K562 (cell line): Measurements from ENCODE around the gene ABHD8. TPM values are rescaled to one million over a fixed set of nuclear protein-coding genes. Genes with fewer than 3 reads are reported as not detected.

ENCODE experiments used
- ATAC-seq: fragments of 200-7000 bp; cut with Tn5 transposase; 3 replicates; pipeline ENCODE4 v1.9.1; 2020; ENCODE audit warnings: moderate library complexity
- BruUV-seq: library from RNA; stranded (reverse); fragments of 400-500 nt; replicated peaks from 2 replicates; lab custom pipeline; 2021; lab: Mats Ljungman, UMichigan
- CTCF ChIA-PET: fragments of 300-600 bp; formaldehyde crosslinking; extraction: SDS; loops from one replicate; lab custom pipeline; 2021; ENCODE audit warnings: low intra/inter-chr PET ratio; lab: Yijun Ruan, JAX
- POLR2A ChIA-PET: fragments of 300-600, 350-650 bp; sonication (Branson Sonifier 250); formaldehyde crosslinking; extraction: SDS; loops from one replicate; lab custom pipeline; 2021; ENCODE audit warnings: antibody characterized with exemption, inconsistent platforms; lab: Yijun Ruan, JAX
- DNase-seq, 4 experiments: peaks; one replicate each; pipeline versions ENCODE4 v3.0.0 to v3.0.0-alpha.2; 2011 to 2018; ENCODE audit warnings: low spot score in 3 of 4, mixed read lengths in 3 of 4; ENCODE audit errors: extremely low read depth in 1 of 4
- FAIRE-seq: peaks from 2 replicates; lab custom pipeline; 2011; peaks lifted over from hg19 to GRCh38; lab: Jason Lieb, UNC
- H2AFZ ChIP-seq: 2 replicates; pipeline ENCODE4 v1.6.0; 2011; ENCODE audit warnings: low read depth, low read length, control low read depth, inconsistent platforms
- H3K27ac ChIP-seq: fragments of 200-600 bp; 3 replicates; pipeline ENCODE4 v1.8.0; 2011; ENCODE audit warnings: low read depth, mild to moderate bottlenecking, control low read depth, inconsistent platforms, low read length, moderate library complexity, mixed read lengths; ENCODE audit errors: extremely low read depth
- H3K27me3 ChIP-seq, 2 experiments: fragments of 300-600 bp in 1 of 2; 2 replicates in 1 of 2; 3 replicates in 1 of 2; pipeline versions ENCODE4 v1.6.0 to v1.8.0; 2011; ENCODE audit warnings: inconsistent platforms in 2 of 2, low read length in 2 of 2, mild to moderate bottlenecking in 1 of 2, mixed read lengths in 1 of 2, moderate library complexity in 1 of 2; ENCODE audit not compliant: control insufficient read depth in 2 of 2, insufficient read depth in 2 of 2
- H3K36me3 ChIP-seq: fragments of 300-600 bp; 3 replicates; pipeline ENCODE4 v1.8.0; 2011; ENCODE audit warnings: mild to moderate bottlenecking, low read length, inconsistent platforms; ENCODE audit not compliant: control insufficient read depth, insufficient read depth
- H3K4me1 ChIP-seq, 2 experiments: fragments of 200-600 bp in 1 of 2; replicated peaks in 1 of 2; 2 replicates in 1 of 2; 3 replicates in 1 of 2; pipeline versions ENCODE4 v1.5.1 to v1.8.0; 2011; ENCODE audit warnings: inconsistent platforms in 2 of 2, low read length in 2 of 2, mild to moderate bottlenecking in 1 of 2, mixed read lengths in 1 of 2, moderate library complexity in 1 of 2; ENCODE audit not compliant: control insufficient read depth in 2 of 2, insufficient read depth in 2 of 2
- H3K4me2 ChIP-seq: 2 replicates; pipeline ENCODE4 v1.6.1; 2011; ENCODE audit warnings: low read length, control low read depth, inconsistent platforms, mixed read lengths; ENCODE audit not compliant: insufficient read depth
- H3K4me3 ChIP-seq: fragments of 200-600 bp; sonication (generic), shearing (Covaris generic); 2 replicates; pipeline ENCODE4 v1.5.1; 2016; ENCODE audit warnings: control low read depth, inconsistent platforms
- H3K79me2 ChIP-seq: fragments of 200-600 bp; 3 replicates; pipeline ENCODE4 v1.8.0; 2011; ENCODE audit warnings: low read length, inconsistent platforms; ENCODE audit not compliant: control insufficient read depth, insufficient read depth
- H3K9ac ChIP-seq, 2 experiments: 2 replicates each; pipeline versions ENCODE4 v1.6.0 to v1.6.1; 2011; ENCODE audit warnings: low read depth in 2 of 2, low read length in 2 of 2, control low read depth in 1 of 2, inconsistent platforms in 1 of 2, mild to moderate bottlenecking in 1 of 2, mixed read lengths in 1 of 2; ENCODE audit not compliant: insufficient read depth in 1 of 2
- H3K9me1 ChIP-seq: one replicate; pipeline ENCODE4 v1.6.0; 2011; ENCODE audit warnings: inconsistent platforms, mild to moderate bottlenecking, low read length, moderate library complexity; ENCODE audit not compliant: control insufficient read depth, insufficient read depth
- H3K9me3 ChIP-seq: replicated peaks from 2 replicates; pipeline ENCODE4 v1.5.1; 2011; ENCODE audit warnings: low read depth, low read length, inconsistent platforms; ENCODE audit not compliant: control insufficient read depth, insufficient read depth
- H4K20me1 ChIP-seq: replicated peaks from 2 replicates; pipeline ENCODE4 v1.6.1; 2011; ENCODE audit warnings: low read length, inconsistent platforms, mixed read lengths; ENCODE audit not compliant: control insufficient read depth, insufficient read depth
- EGR1 ChIP-seq: fragments of 450-650 bp; conservative IDR thresholded peaks from 2 replicates; pipeline ENCODE4 v1.6.1; 2017; ENCODE audit warnings: mild to moderate bottlenecking
- FOXJ3 ChIP-seq: sonication (generic); formaldehyde crosslinking; IDR thresholded peaks from 2 replicates; pipeline ENCODE4 v1.4.0; 2020; ENCODE audit warnings: mild to moderate bottlenecking, missing genetic modification reagents
- HSF4 ChIP-seq: fragments of 250-450 bp; sonication (Bioruptor Pico); IDR thresholded peaks from 2 replicates; pipeline ENCODE4 v2.1.2; 2022; ENCODE audit warnings: mild to moderate bottlenecking, moderate library complexity, borderline replicate concordance
- KAT7 ChIP-seq: sonication (generic); formaldehyde crosslinking; IDR thresholded peaks from 2 replicates; pipeline ENCODE4 v1.8.0; 2022; ENCODE audit warnings: missing genetic modification reagents, mild to moderate bottlenecking, borderline replicate concordance
- NFRKB ChIP-seq: fragments of 450-650 bp; IDR thresholded peaks from 2 replicates; pipeline ENCODE4 v1.6.1; 2016; ENCODE audit warnings: low read depth
- NR2F6 ChIP-seq: fragments of 450-650 bp; formaldehyde crosslinking; IDR thresholded peaks from 2 replicates; pipeline ENCODE4 v1.4.0; 2020; ENCODE audit warnings: mild to moderate bottlenecking
- POLR2G ChIP-seq: fragments of 200-400 bp; formaldehyde crosslinking; IDR thresholded peaks from 2 replicates; pipeline ENCODE4 v1.6.1; 2017; ENCODE audit warnings: low read depth, mild to moderate bottlenecking, antibody characterized with exemption, low read length, moderate library complexity
- RBFOX2 ChIP-seq: fragments of 200-400 bp; formaldehyde crosslinking; IDR thresholded peaks from 2 replicates; pipeline ENCODE4 v1.6.1; 2017; ENCODE audit warnings: low read depth, mild to moderate bottlenecking, low read length, moderate library complexity
- RFX1 ChIP-seq: fragments of 450-650 bp; IDR thresholded peaks from 2 replicates; pipeline ENCODE4 v1.6.1; 2016; ENCODE audit warnings: mild to moderate bottlenecking, moderate library complexity
- SAFB ChIP-seq: fragments of 200-400 bp; formaldehyde crosslinking; IDR thresholded peaks from 2 replicates; pipeline ENCODE4 v1.6.1; 2017; ENCODE audit warnings: low read depth, low read length, borderline replicate concordance
- TBL1XR1 ChIP-seq, 2 experiments: IDR thresholded peaks; 2 replicates each; pipeline ENCODE4 v1.6.1; 2012; ENCODE audit warnings: improper control_type of control experiment in 2 of 2, low read length in 2 of 2, mild to moderate bottlenecking in 1 of 2
- ZNF324 ChIP-seq: fragments of 250-450 bp; sonication (Bioruptor Pico); IDR thresholded peaks from 2 replicates; pipeline ENCODE4 v1.4.0; 2020; ENCODE audit warnings: mild to moderate bottlenecking
- ZNF696 ChIP-seq: fragments of 250-450 bp; sonication (Bioruptor Pico); conservative IDR thresholded peaks from 2 replicates; pipeline ENCODE4 v1.4.0; 2020; ENCODE audit warnings: mild to moderate bottlenecking, moderate library complexity
- WGBS: fragments of 100-300 bp; shearing (Covaris generic); methylation state at CpG from one replicate; pipeline ENCODE4 v1.1.6; 2016; ENCODE audit warnings: low coverage, mixed read lengths; ENCODE audit not compliant: insufficient coverage; ENCODE audit errors: missing lambda C conversion rate; 5-methylcytosine and 5-hydroxymethylcytosine counted together
- in situ Hi-C: fragments of 300-500 bp; cut with MboI; formaldehyde crosslinking; loops from 4 replicates; pipeline ENCODE4 v1.15.0; 2018; ENCODE audit warnings: inconsistent platforms, mixed read lengths
- intact Hi-C: fragments of 100-400 bp; cut with micrococcal nuclease; formaldehyde crosslinking; loops from 2 replicates; pipeline ENCODE4 v1.14.2; 2022
- polyA plus RNA-seq, 8 experiments: library from polyadenylated mRNA; depleted of rRNA in 4 of 8; stranded (reverse) in 5 of 8; unstranded in 3 of 8; fragments of >200 nt; fragmentation: Nextera tagmentation in 2 of 8; fragmentation: Illumina TruSeq in 1 of 8; extraction: Ambion mirVana in 2 of 8; extraction: Trizol in 1 of 8; gene quantifications; 2 replicates each; pipeline versions ENCODE4 v1.2.1 to v1.2.3, GENCODE V29; 2011 to 2014; ENCODE audit warnings: inconsistent platforms in 1 of 8, missing spikeins in 1 of 8
- total RNA-seq, 7 experiments: library from RNA; depleted of rRNA in 6 of 7; stranded (reverse); fragments of >200 nt in 6 of 7; fragmentation: Illumina TruSeq in 2 of 7; extraction: Trizol in 2 of 7; gene quantifications; 2 replicates each; pipeline versions ENCODE4 v1.2.1 to v1.2.3, GENCODE V29; 2011 to 2021; ENCODE audit warnings: low replicate concordance in 1 of 7
- TF ChIP-seq, protein P1 (sequence below): sonication (generic); formaldehyde crosslinking; IDR thresholded peaks from 2 replicates; pipeline ENCODE4 v1.8.0; 2022; ENCODE audit warnings: mild to moderate bottlenecking, missing genetic modification reagents
- TF ChIP-seq, protein P2 (sequence below): sonication (generic); formaldehyde crosslinking; IDR thresholded peaks from 2 replicates; pipeline ENCODE4 v1.9.0; 2022; ENCODE audit warnings: mild to moderate bottlenecking, missing genetic modification reagents
- TF ChIP-seq, protein P3 (sequence below): fragments of 250-450 bp; sonication (Bioruptor Pico); IDR thresholded peaks from 2 replicates; pipeline ENCODE4 v1.8.0; 2021; ENCODE audit warnings: moderate library complexity, mild to moderate bottlenecking, inconsistent platforms

ABHD8 gene
- total and polyA plus RNA-seq, 9 of the 15 experiments (the other 6 are each of a cell fraction or from before 2014, with no cell fraction given): 0.04 to 6.6 (median 2.0) TPM; not detected in 1

DNA sequence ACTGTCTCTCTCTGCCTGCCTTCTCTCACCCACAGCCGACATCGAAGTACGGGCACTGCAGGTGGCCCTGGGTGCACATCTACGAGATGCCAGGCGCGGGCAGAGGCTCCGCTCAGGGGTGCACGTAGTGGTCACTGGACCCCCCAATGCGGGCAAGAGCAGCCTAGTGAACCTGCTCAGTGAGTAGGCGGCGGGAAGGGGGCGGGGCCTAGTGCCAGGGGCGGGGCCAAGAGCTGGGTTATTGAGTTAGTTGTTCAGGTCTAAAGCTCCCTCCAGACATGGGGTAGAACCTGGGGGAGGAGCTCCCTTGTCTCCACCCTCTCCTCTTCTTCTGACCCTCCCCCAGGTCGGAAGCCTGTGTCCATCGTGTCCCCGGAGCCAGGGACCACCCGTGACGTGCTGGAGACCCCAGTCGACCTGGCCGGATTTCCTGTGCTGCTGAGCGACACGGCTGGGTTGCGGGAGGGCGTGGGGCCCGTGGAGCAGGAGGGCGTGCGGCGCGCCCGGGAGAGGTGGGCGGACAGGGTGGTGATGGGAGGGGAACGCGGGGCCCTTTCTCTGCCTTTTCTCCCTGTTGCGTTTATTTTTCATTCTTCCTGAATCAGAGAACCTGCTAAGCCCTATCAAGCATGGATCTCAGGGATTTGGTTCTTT lies 36.0 kb upstream of the ABHD8 start:
- DNase-seq (peak; percentile 55 to 73 (median 66)), ATAC-seq (no peak), FAIRE-seq (no peak)
- BruUV-seq: no TSS peak
- Histone ChIP-seq H2AFZ (no peak overlapping the region), H3K4me3 (no peak overlapping the region), H3K4me2 (no peak overlapping the region), H3K9ac (peak overlapping the region in 1 of 2 experiments; percentile 90; a peak in 1 of 4 replicates), H3K9me3 (no peaks in the 10 kb centered on the region), H4K20me1 (no peaks in the 10 kb centered on the region; the same call in 1 of the 2 replicates), H3K9me1 (no peaks in the 10 kb centered on the region), H3K4me1 (peaks cover 15 to 59% of the 10 kb centered on the region in 2 experiments; a peak in 4 of 5 replicates), H3K79me2 (peaks cover 22% of the 10 kb centered on the region), H3K27me3 (no peaks in the 10 kb centered on the region), H3K36me3 (peaks cover 24% of the 10 kb centered on the region; the same call in 1 of the 3 replicates), H3K27ac (no peak overlapping the region)
- CTCF ChIA-PET: no interaction called here
- in situ Hi-C loops: no loop called here
- intact Hi-C loops: no loop called here
- POLR2A ChIA-PET: interaction anchor here (0.7 kb wide), 1 partner anchor 80 kb away, joined by 8 read pairs; no protein-coding TSS in a partner anchor
- 90% methylated on average over 29 of the region's 34 CpGs for WGBS
- TF ChIP-seq EGR1 (peak; percentile 32; the same call in 1 of the 2 replicates), RFX1 (no peak), POLR2G (peak; percentile 57), NFRKB (no peak), RBFOX2 (peak; percentile 38), FOXJ3 (CRISPR knock-in tag) (no peak), SAFB (no peak), ZNF324 (CRISPR knock-in tag) (no peak), ZNF696 (no peak), HSF4 (no peak), TBL1XR1 (IDR thresholded peaks at IDR 0.05; ENCODE audit: low read length in 2 of 2) (no peak), NR2F6 (CRISPR knock-in tag) (no peak), KAT7 (no peak)
- TF ChIP-seq, protein P1, sequence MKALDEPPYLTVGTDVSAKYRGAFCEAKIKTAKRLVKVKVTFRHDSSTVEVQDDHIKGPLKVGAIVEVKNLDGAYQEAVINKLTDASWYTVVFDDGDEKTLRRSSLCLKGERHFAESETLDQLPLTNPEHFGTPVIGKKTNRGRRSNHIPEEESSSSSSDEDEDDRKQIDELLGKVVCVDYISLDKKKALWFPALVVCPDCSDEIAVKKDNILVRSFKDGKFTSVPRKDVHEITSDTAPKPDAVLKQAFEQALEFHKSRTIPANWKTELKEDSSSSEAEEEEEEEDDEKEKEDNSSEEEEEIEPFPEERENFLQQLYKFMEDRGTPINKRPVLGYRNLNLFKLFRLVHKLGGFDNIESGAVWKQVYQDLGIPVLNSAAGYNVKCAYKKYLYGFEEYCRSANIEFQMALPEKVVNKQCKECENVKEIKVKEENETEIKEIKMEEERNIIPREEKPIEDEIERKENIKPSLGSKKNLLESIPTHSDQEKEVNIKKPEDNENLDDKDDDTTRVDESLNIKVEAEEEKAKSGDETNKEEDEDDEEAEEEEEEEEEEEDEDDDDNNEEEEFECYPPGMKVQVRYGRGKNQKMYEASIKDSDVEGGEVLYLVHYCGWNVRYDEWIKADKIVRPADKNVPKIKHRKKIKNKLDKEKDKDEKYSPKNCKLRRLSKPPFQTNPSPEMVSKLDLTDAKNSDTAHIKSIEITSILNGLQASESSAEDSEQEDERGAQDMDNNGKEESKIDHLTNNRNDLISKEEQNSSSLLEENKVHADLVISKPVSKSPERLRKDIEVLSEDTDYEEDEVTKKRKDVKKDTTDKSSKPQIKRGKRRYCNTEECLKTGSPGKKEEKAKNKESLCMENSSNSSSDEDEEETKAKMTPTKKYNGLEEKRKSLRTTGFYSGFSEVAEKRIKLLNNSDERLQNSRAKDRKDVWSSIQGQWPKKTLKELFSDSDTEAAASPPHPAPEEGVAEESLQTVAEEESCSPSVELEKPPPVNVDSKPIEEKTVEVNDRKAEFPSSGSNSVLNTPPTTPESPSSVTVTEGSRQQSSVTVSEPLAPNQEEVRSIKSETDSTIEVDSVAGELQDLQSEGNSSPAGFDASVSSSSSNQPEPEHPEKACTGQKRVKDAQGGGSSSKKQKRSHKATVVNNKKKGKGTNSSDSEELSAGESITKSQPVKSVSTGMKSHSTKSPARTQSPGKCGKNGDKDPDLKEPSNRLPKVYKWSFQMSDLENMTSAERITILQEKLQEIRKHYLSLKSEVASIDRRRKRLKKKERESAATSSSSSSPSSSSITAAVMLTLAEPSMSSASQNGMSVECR (CRISPR knock-in tag): 0 out of 2 replicates have a peak, but pooled peaks have one; percentile 29
- TF ChIP-seq, protein P2, sequence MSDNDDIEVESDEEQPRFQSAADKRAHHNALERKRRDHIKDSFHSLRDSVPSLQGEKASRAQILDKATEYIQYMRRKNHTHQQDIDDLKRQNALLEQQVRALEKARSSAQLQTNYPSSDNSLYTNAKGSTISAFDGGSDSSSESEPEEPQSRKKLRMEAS (CRISPR knock-in tag): peak; percentile 28; the same call in 1 of the 2 replicates
- TF ChIP-seq, protein P3, sequence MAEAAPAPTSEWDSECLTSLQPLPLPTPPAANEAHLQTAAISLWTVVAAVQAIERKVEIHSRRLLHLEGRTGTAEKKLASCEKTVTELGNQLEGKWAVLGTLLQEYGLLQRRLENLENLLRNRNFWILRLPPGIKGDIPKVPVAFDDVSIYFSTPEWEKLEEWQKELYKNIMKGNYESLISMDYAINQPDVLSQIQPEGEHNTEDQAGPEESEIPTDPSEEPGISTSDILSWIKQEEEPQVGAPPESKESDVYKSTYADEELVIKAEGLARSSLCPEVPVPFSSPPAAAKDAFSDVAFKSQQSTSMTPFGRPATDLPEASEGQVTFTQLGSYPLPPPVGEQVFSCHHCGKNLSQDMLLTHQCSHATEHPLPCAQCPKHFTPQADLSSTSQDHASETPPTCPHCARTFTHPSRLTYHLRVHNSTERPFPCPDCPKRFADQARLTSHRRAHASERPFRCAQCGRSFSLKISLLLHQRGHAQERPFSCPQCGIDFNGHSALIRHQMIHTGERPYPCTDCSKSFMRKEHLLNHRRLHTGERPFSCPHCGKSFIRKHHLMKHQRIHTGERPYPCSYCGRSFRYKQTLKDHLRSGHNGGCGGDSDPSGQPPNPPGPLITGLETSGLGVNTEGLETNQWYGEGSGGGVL (CRISPR knock-in tag): no peak
